HG03565 (cell line): ENCODE results near the gene PRSS33.

Source experiments
- ATAC-seq: cut with Tn5 transposase; IDR thresholded peaks from one replicate; pipeline ENCODE4 v1.9.1; 2021; ENCODE audit warnings: mild to moderate bottlenecking, moderate library complexity; ENCODE audit not compliant: unreplicated experiment

PRSS33 gene

GRCh38 chr16:2787406-2787805 is at the start of gene PRSS33:
Gene PRSS33 (minus strand): TSS chr16:2787560. CDS start chr16:2786547, 1,013 bp downstream.
- ATAC-seq, result no peak

GRCh38 chr16:2836646-2837508 is 49.5 kb upstream of the PRSS33 start:
- no peak for ATAC-seq

GRCh38 chr16:2835638-2836493 is 48.5 kb upstream of the PRSS33 start:
- ATAC-seq, result no peak

- no peak for ATAC-seq
Measured at GRCh38 chr16:2834968-2835367, 47.6 kb upstream of the PRSS33 start.

GRCh38 chr16:2833776-2834175 is 46.4 kb upstream of the PRSS33 start:
- no peak for ATAC-seq

GRCh38 chr16:2831203-2831602 is 43.8 kb upstream of the PRSS33 start:
- no peak for ATAC-seq

GRCh38 chr16:2830355-2830695 is 43.0 kb upstream of the PRSS33 start:
- no peak for ATAC-seq

- no peak for ATAC-seq
Measured at GRCh38 chr16:2829501-2830354, 42.4 kb upstream of the PRSS33 start, which contains the start of gene ZG16B. Gene ZG16B (plus strand): TSS chr16:2830303. CDS start chr16:2830442, 139 bp downstream.

- ATAC-seq, result no peak
Measured at GRCh38 chr16:2828876-2829430, 41.6 kb upstream of the PRSS33 start.

- no peak for ATAC-seq
Measured at GRCh38 chr16:2828521-2828840, 41.1 kb upstream of the PRSS33 start.

- no peak for ATAC-seq
Measured at GRCh38 chr16:2827831-2828520, 40.6 kb upstream of the PRSS33 start.

GRCh38 chr16:2827374-2827791 is 40.0 kb upstream of the PRSS33 start:
- ATAC-seq, result no peak

GRCh38 chr16:2826591-2827373 is 39.4 kb upstream of the PRSS33 start:
- no peak for ATAC-seq

- ATAC-seq, result no peak
Measured at GRCh38 chr16:2825906-2826305, 38.5 kb upstream of the PRSS33 start.

GRCh38 chr16:2825049-2825742 is 37.8 kb upstream of the PRSS33 start:
- no peak for ATAC-seq

- no peak for ATAC-seq
Measured at GRCh38 chr16:2824626-2825025, 37.3 kb upstream of the PRSS33 start.

- ATAC-seq, result no peak
Measured at GRCh38 chr16:2822496-2822895, 35.1 kb upstream of the PRSS33 start.

GRCh38 chr16:2822158-2822495 is 34.8 kb upstream of the PRSS33 start:
- no peak for ATAC-seq
